Measurements from ENCODE around the gene MBP.

The MBP gene

GRCh38 chr18:77002496-77002895, 130.1 kb downstream of the MBP start:
- no peak for DNase-seq (ENCODE audit: low read depth in 1 of 2, low spot score in 1 of 2)
- no peaks in the 10 kb centered on the region for H3K27me3 ChIP-seq (ENCODE audit: insufficient read depth, poor library complexity, severe bottlenecking)
- no peak overlapping the region for H3K4me3 ChIP-seq (replicated peaks; ENCODE audit: insufficient read depth, low read length)
- no peak overlapping the region for H3K27ac ChIP-seq (replicated peaks)
- TF ChIP-seq CTCF (IDR thresholded peaks at IDR 0.05; ENCODE audit: insufficient read depth, low read length), result no peak
- TF ChIP-seq SPI1 (IDR thresholded peaks at IDR 0.05; ENCODE audit: borderline replicate concordance, low read depth), result no peak
- TF ChIP-seq POLR2AphosphoS5 (IDR thresholded peaks at IDR 0.05; ENCODE audit: low read depth), result no peak
- no peak for TF ChIP-seq REST (IDR thresholded peaks at IDR 0.05; ENCODE audit: insufficient replicate concordance, low read depth)
- no peak for TF ChIP-seq GABPA (IDR thresholded peaks at IDR 0.05; ENCODE audit: low read depth)

- TF ChIP-seq REST (IDR thresholded peaks at IDR 0.05; ENCODE audit: insufficient replicate concordance, low read depth), result no peak
- peak; percentile 37; the same call in 1 of the 2 replicates for TF ChIP-seq SPI1 (IDR thresholded peaks at IDR 0.05; ENCODE audit: borderline replicate concordance, low read depth)
- H3K4me3 ChIP-seq (replicated peaks; ENCODE audit: insufficient read depth, low read length), result no peak overlapping the region
- no peaks in the 10 kb centered on the region for H3K27me3 ChIP-seq (ENCODE audit: insufficient read depth, poor library complexity, severe bottlenecking)
- H3K27ac ChIP-seq (replicated peaks), result no peak overlapping the region
- no peak for DNase-seq (ENCODE audit: low read depth in 1 of 2, low spot score in 1 of 2)
Observed at GRCh38 chr18:77001979-77002378, 130.6 kb downstream of the MBP start.

GRCh38 chr18:77001041-77001440, 131.5 kb downstream of the MBP start:
- H3K27me3 ChIP-seq (ENCODE audit: insufficient read depth, poor library complexity, severe bottlenecking), result no peaks in the 10 kb centered on the region
- no peak overlapping the region for H3K27ac ChIP-seq (replicated peaks)
- no peak overlapping the region for H3K4me3 ChIP-seq (replicated peaks; ENCODE audit: insufficient read depth, low read length)
- no peak for DNase-seq (ENCODE audit: low read depth in 1 of 2, low spot score in 1 of 2)
- TF ChIP-seq REST (IDR thresholded peaks at IDR 0.05; ENCODE audit: insufficient replicate concordance, low read depth) (no peak), GABPA (IDR thresholded peaks at IDR 0.05; ENCODE audit: low read depth) (no peak), POLR2AphosphoS5 (IDR thresholded peaks at IDR 0.05; ENCODE audit: low read depth) (no peak), SPI1 (IDR thresholded peaks at IDR 0.05; ENCODE audit: borderline replicate concordance, low read depth) (no peak), CTCF (IDR thresholded peaks at IDR 0.05; ENCODE audit: insufficient read depth, low read length) (no peak)

- peak in 1 of 2 experiments; percentile 70 for DNase-seq (ENCODE audit: low read depth in 1 of 2, low spot score in 1 of 2)
- no peak overlapping the region for H3K4me3 ChIP-seq (replicated peaks; ENCODE audit: insufficient read depth, low read length)
- H3K27ac ChIP-seq (replicated peaks), result no peak overlapping the region
- no peak for TF ChIP-seq GABPA (IDR thresholded peaks at IDR 0.05; ENCODE audit: low read depth)
- peak; percentile 96 for TF ChIP-seq CTCF (IDR thresholded peaks at IDR 0.05; ENCODE audit: insufficient read depth, low read length)
- TF ChIP-seq REST (IDR thresholded peaks at IDR 0.05; ENCODE audit: insufficient replicate concordance, low read depth), result no peak
- TF ChIP-seq POLR2AphosphoS5 (IDR thresholded peaks at IDR 0.05; ENCODE audit: low read depth), result no peak
- peak; percentile 53; the same call in 1 of the 2 replicates for TF ChIP-seq SPI1 (IDR thresholded peaks at IDR 0.05; ENCODE audit: borderline replicate concordance, low read depth)
- no peaks in the 10 kb centered on the region for H3K27me3 ChIP-seq (ENCODE audit: insufficient read depth, poor library complexity, severe bottlenecking)
Observed at GRCh38 chr18:77000527-77000926, 132.1 kb downstream of the MBP start.

Measured in HL-60 (cell line).